ENCODE results near the gene KIF9. TPM values are rescaled to one million over a fixed set of nuclear protein-coding genes. Genes with fewer than 3 reads are reported as not detected.

KIF9 gene
- polyA plus RNA-seq, 1 donor (not counting 4 experiments of a cell fraction or from before 2014, with no cell fraction given): 9.2 TPM

DNA sequence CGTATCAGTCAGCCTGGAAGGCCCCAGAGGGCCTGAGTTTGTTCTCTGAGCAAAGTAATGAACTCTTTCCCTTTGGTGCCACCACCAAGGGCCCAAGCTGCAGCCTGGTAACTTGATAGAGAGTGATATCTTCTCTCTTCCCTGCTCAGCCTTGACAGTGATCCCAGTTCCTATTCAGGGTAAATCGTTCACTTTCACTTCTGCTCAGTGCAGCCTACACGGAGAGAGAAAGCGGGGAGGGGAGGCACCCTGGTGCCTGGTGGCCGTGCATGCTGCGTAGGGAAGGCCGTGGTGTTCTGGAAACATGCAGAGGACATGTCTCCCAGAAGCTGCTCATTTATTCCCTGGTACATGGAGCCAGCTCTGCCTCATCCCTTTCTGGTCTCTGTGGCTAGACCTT lies 54.9 kb downstream of the KIF9 start:
- Histone ChIP-seq H3K4me3 (ENCODE audit: control insufficient read depth in 2 of 3, extremely low read depth in 1 of 3, insufficient read depth in 2 of 3, low read depth in 1 of 3, low read length in 3 of 3) (no peak overlapping the region), H3K4me1 (ENCODE audit: control insufficient read depth, extremely low read depth, insufficient read depth, low read length) (peaks cover 4% of the 10 kb centered on the region), H3K9me1 (ENCODE audit: control insufficient read depth, extremely low read depth, insufficient read depth, low read length) (no peaks in the 10 kb centered on the region), H3K27ac (ENCODE audit: control insufficient read depth, insufficient read depth, low read length) (no peak overlapping the region), H3K27me3 (ENCODE audit: control insufficient read depth, extremely low read depth, insufficient read depth, low read length) (no peaks in the 10 kb centered on the region), H3K9me3 (ENCODE audit: control insufficient read depth, low read depth, low read length) (no peaks in the 10 kb centered on the region), H3K4me2 (ENCODE audit: control insufficient read depth, extremely low read depth, insufficient read depth, low read depth, low read length) (no peak overlapping the region), H4K20me1 (ENCODE audit: control insufficient read depth, extremely low read depth, insufficient read depth, low read length) (no peaks in the 10 kb centered on the region), H3K36me3 (ENCODE audit: control insufficient read depth in 2 of 2, extremely low read depth in 1 of 2, insufficient read depth in 2 of 2, low read length in 2 of 2) (no peaks in the 10 kb centered on the region), H3K9ac (ENCODE audit: control insufficient read depth, extremely low read depth, insufficient read depth, low read length) (no peak overlapping the region), H3K79me2 (ENCODE audit: control insufficient read depth, insufficient read depth, low read length) (no peaks in the 10 kb centered on the region), H2AFZ (ENCODE audit: control insufficient read depth, low read length) (no peak overlapping the region)
- FAIRE-seq (no peak), DNase-seq (ENCODE audit: low read depth, low spot score) (no peak)
- dilution Hi-C loops (cut with MboI; ENCODE audit: extremely low pct_ligation_motif_present, low sequenced_read_pairs): no loop called here
- TF ChIP-seq EZH2 (IDR thresholded peaks at IDR 0.05; ENCODE audit: low read length): no peak
- TF ChIP-seq, protein P1, sequence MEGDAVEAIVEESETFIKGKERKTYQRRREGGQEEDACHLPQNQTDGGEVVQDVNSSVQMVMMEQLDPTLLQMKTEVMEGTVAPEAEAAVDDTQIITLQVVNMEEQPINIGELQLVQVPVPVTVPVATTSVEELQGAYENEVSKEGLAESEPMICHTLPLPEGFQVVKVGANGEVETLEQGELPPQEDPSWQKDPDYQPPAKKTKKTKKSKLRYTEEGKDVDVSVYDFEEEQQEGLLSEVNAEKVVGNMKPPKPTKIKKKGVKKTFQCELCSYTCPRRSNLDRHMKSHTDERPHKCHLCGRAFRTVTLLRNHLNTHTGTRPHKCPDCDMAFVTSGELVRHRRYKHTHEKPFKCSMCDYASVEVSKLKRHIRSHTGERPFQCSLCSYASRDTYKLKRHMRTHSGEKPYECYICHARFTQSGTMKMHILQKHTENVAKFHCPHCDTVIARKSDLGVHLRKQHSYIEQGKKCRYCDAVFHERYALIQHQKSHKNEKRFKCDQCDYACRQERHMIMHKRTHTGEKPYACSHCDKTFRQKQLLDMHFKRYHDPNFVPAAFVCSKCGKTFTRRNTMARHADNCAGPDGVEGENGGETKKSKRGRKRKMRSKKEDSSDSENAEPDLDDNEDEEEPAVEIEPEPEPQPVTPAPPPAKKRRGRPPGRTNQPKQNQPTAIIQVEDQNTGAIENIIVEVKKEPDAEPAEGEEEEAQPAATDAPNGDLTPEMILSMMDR (optimal IDR thresholded peaks at IDR 0.05 in 1 of 3, IDR thresholded peaks at IDR 0.05 in 1 of 3, conservative IDR thresholded peaks at IDR 0.05 in 1 of 3; ENCODE audit: extremely low read depth in 1 of 3, insufficient read depth in 2 of 3, low read length in 3 of 3): no peak

DNA sequence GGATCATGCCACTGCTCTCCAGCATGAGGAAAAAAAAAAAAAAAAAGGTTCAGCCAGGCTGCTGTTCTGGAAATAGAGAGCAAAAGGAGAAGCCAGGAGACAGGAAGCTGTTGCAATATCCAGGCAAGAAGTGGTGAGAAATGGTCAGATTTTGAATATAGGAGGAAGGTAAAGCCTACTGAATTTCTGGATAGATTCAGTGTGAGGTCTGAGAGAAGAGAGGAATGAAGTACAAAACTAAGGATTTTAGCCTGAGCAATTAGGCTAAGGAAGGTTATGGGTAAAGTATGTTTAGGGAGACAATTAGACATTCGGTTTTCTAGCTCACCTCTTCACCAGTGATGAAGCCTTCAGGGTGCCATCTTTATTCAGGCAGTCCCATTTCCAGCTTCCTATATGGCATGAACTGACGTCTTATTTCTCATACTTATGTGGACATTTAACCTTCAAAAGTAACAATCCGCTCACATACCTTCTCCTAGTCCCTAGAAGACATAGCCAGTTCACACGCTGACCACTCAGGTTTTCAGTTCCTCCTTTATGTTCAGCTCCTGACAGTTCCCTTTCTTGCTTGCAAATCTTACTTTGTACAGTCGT lies 57.2 kb downstream of the KIF9 start:
- no peak for FAIRE-seq

More for the DNA sequence above, 57.2 kb downstream of the KIF9 start:
- H4K20me1 ChIP-seq (ENCODE audit: control insufficient read depth, extremely low read depth, insufficient read depth, low read length): no peaks in the 10 kb centered on the region
- H3K9me1 ChIP-seq (ENCODE audit: control insufficient read depth, extremely low read depth, insufficient read depth, low read length): no peaks in the 10 kb centered on the region
- no peak overlapping the region for H3K9ac ChIP-seq (ENCODE audit: control insufficient read depth, extremely low read depth, insufficient read depth, low read length)
- no peak overlapping the region for H2AFZ ChIP-seq (ENCODE audit: control insufficient read depth, low read length)
- TF ChIP-seq, protein P1 (optimal IDR thresholded peaks at IDR 0.05 in 1 of 3, IDR thresholded peaks at IDR 0.05 in 1 of 3, conservative IDR thresholded peaks at IDR 0.05 in 1 of 3; ENCODE audit: extremely low read depth in 1 of 3, insufficient read depth in 2 of 3, low read length in 3 of 3): no peak
- no peak for TF ChIP-seq EZH2 (IDR thresholded peaks at IDR 0.05; ENCODE audit: low read length)
- DNase-seq (ENCODE audit: low read depth, low spot score): no peak
- H3K79me2 ChIP-seq (ENCODE audit: control insufficient read depth, insufficient read depth, low read length): no peaks in the 10 kb centered on the region
- no peaks in the 10 kb centered on the region for H3K36me3 ChIP-seq (ENCODE audit: control insufficient read depth in 2 of 2, extremely low read depth in 1 of 2, insufficient read depth in 2 of 2, low read length in 2 of 2)
- dilution Hi-C loops (cut with MboI; ENCODE audit: extremely low pct_ligation_motif_present, low sequenced_read_pairs): no loop called here
- no peak overlapping the region for H3K4me2 ChIP-seq (ENCODE audit: control insufficient read depth, extremely low read depth, insufficient read depth, low read depth, low read length)
- H3K27ac ChIP-seq (ENCODE audit: control insufficient read depth, insufficient read depth, low read length): no peak overlapping the region
- H3K4me3 ChIP-seq (ENCODE audit: control insufficient read depth in 2 of 3, extremely low read depth in 1 of 3, insufficient read depth in 2 of 3, low read depth in 1 of 3, low read length in 3 of 3): no peak overlapping the region
- H3K27me3 ChIP-seq (ENCODE audit: control insufficient read depth, extremely low read depth, insufficient read depth, low read length): no peaks in the 10 kb centered on the region
- peaks cover 4% of the 10 kb centered on the region for H3K4me1 ChIP-seq (ENCODE audit: control insufficient read depth, extremely low read depth, insufficient read depth, low read length)
- no peaks in the 10 kb centered on the region for H3K9me3 ChIP-seq (ENCODE audit: control insufficient read depth, low read depth, low read length)

Data from keratinocyte (primary cell).